Measurements from ENCODE around the gene LAMA5. TPM values are rescaled to one million over a fixed set of nuclear protein-coding genes. Genes with fewer than 3 reads are reported as not detected.

The LAMA5 gene, protein sequence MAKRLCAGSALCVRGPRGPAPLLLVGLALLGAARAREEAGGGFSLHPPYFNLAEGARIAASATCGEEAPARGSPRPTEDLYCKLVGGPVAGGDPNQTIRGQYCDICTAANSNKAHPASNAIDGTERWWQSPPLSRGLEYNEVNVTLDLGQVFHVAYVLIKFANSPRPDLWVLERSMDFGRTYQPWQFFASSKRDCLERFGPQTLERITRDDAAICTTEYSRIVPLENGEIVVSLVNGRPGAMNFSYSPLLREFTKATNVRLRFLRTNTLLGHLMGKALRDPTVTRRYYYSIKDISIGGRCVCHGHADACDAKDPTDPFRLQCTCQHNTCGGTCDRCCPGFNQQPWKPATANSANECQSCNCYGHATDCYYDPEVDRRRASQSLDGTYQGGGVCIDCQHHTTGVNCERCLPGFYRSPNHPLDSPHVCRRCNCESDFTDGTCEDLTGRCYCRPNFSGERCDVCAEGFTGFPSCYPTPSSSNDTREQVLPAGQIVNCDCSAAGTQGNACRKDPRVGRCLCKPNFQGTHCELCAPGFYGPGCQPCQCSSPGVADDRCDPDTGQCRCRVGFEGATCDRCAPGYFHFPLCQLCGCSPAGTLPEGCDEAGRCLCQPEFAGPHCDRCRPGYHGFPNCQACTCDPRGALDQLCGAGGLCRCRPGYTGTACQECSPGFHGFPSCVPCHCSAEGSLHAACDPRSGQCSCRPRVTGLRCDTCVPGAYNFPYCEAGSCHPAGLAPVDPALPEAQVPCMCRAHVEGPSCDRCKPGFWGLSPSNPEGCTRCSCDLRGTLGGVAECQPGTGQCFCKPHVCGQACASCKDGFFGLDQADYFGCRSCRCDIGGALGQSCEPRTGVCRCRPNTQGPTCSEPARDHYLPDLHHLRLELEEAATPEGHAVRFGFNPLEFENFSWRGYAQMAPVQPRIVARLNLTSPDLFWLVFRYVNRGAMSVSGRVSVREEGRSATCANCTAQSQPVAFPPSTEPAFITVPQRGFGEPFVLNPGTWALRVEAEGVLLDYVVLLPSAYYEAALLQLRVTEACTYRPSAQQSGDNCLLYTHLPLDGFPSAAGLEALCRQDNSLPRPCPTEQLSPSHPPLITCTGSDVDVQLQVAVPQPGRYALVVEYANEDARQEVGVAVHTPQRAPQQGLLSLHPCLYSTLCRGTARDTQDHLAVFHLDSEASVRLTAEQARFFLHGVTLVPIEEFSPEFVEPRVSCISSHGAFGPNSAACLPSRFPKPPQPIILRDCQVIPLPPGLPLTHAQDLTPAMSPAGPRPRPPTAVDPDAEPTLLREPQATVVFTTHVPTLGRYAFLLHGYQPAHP (N-terminal part only)
- polyA plus RNA-seq (2013, experiment 1 of 4), result 96.0 TPM
- 127 TPM for polyA plus RNA-seq (2013, experiment 2 of 4)
- 107 TPM for polyA plus RNA-seq (2013, experiment 3 of 4)
- polyA plus RNA-seq (2013, experiment 4 of 4), result 127 TPM

DNA sequence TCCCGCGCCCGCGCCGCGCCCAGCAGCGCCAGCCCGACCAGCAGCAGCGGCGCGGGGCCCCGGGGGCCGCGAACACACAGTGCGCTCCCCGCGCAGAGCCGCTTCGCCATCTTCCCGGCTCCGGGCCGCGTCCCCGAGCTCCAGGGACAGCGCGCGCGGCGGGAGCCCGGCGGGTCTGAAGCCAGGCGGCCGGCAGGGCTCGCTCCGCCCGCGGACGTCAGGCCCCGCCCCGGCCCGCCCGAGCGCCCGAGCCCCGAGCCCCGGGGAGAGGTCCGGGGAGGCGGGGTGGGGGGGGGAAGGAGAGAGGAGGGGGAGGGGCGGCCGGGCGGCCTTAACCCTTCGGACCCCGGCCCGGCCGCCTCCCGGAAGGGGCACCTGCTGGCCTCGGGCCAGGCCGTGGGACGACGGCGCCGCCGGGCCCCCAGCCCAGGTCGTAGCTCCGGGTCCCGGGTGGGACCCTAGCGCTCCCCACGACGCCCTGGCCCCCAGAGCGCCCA is at the start of gene LAMA5:
Gene LAMA5 (minus strand): TSS at position 177 of the 497 bp plus-strand sequence. CDS start 67 bp downstream, at position 110.
- H3K27ac ChIP-seq (ENCODE audit: insufficient read depth, low read depth, low read length, poor library complexity, severe bottlenecking), result peak within 1 kb of the TSS; percentile 50

GRCh38 chr20:62415354-62416111 is 48.4 kb upstream of the LAMA5 start:
- 89 to 92% methylated on average over 24 of the region's 24 CpGs for WGBS, 2 experiments
- H3K27me3 ChIP-seq (ENCODE audit: control insufficient read depth, insufficient read depth, low read length, poor library complexity, severe bottlenecking), result no peaks in the 10 kb centered on the region
- no peaks in the 10 kb centered on the region for H3K4me1 ChIP-seq (ENCODE audit: control insufficient read depth, insufficient read depth, low read length)
- no peaks in the 10 kb centered on the region for H3K9me3 ChIP-seq (ENCODE audit: control insufficient read depth, low read length)
- no peak overlapping the region for H3K27ac ChIP-seq (ENCODE audit: insufficient read depth, low read depth, low read length, poor library complexity, severe bottlenecking)
- no peaks in the 10 kb centered on the region for H3K36me3 ChIP-seq (ENCODE audit: control insufficient read depth, insufficient read depth, low read length)
- no peak overlapping the region for H3K4me3 ChIP-seq (ENCODE audit: insufficient read depth, low read depth, low read length)

More for the DNA sequence above, at the start of gene LAMA5:
- Histone ChIP-seq H3K4me1 (ENCODE audit: control insufficient read depth, insufficient read depth, low read length) (peaks cover 67% of the 10 kb centered on the region), H3K4me3 (ENCODE audit: insufficient read depth, low read depth, low read length) (peak within 1 kb of the TSS; percentile 89), H3K9me3 (ENCODE audit: control insufficient read depth, low read length) (no peaks in the 10 kb centered on the region), H3K36me3 (ENCODE audit: control insufficient read depth, insufficient read depth, low read length) (no peaks in the 10 kb centered on the region), H3K27me3 (ENCODE audit: control insufficient read depth, insufficient read depth, low read length, poor library complexity, severe bottlenecking) (peaks cover 10% of the 10 kb centered on the region)
- WGBS, 2 experiments, result 0% methylated on average over 55 to 63 of the region's 70 CpGs

DNA sequence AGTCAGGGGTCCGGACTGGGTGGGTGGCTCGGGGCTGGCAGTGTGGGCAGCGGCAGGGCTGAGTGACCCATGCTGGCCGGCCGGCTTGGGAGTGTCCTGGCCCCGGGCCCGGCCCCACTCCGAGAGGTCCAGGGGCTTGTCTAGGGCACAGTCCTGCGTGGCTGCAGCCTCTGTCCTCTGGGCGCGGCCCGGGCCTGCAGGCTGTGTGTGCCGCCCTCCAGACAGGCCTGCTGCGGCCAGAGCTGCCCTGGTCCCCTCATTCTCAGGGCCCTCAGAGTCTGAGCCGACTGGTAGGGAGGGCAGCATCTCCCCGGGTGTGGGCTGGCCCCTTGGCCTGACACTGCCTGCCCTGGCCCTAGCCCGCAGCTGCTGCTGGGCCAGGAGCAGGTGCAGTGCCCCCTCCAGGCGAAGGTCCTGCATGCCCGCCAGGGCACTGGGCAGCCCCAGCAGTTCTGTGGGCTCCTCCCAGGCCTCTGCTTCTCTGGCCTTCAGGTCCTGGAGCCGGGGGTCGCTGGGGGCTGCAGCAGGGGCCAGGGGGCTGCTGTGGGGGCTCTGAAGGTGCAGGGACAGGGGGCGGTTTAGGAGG is 46.9 kb upstream of the LAMA5 start:
- H3K27ac ChIP-seq (ENCODE audit: insufficient read depth, low read depth, low read length, poor library complexity, severe bottlenecking), result no peak overlapping the region
- peaks cover 9% of the 10 kb centered on the region for H3K27me3 ChIP-seq (ENCODE audit: control insufficient read depth, insufficient read depth, low read length, poor library complexity, severe bottlenecking)
- H3K36me3 ChIP-seq (ENCODE audit: control insufficient read depth, insufficient read depth, low read length), result no peaks in the 10 kb centered on the region
- no peak overlapping the region for H3K4me3 ChIP-seq (ENCODE audit: insufficient read depth, low read depth, low read length)
- 87 to 90% methylated on average over 22 of the region's 22 CpGs for WGBS, 2 experiments
- H3K9me3 ChIP-seq (ENCODE audit: control insufficient read depth, low read length), result no peaks in the 10 kb centered on the region
- H3K4me1 ChIP-seq (ENCODE audit: control insufficient read depth, insufficient read depth, low read length), result no peaks in the 10 kb centered on the region

- Histone ChIP-seq H3K27ac (ENCODE audit: insufficient read depth, low read depth, low read length, poor library complexity, severe bottlenecking) (no peak overlapping the region), H3K36me3 (ENCODE audit: control insufficient read depth, insufficient read depth, low read length) (no peaks in the 10 kb centered on the region), H3K27me3 (ENCODE audit: control insufficient read depth, insufficient read depth, low read length, poor library complexity, severe bottlenecking) (peaks cover 16% of the 10 kb centered on the region), H3K9me3 (ENCODE audit: control insufficient read depth, low read length) (no peaks in the 10 kb centered on the region), H3K4me1 (ENCODE audit: control insufficient read depth, insufficient read depth, low read length) (no peaks in the 10 kb centered on the region), H3K4me3 (ENCODE audit: insufficient read depth, low read depth, low read length) (no peak overlapping the region)
- 93 to 95% methylated on average over 11 of the region's 11 CpGs for WGBS, 2 experiments
Measured at GRCh38 chr20:62413025-62413570, 46.0 kb upstream of the LAMA5 start.

DNA sequence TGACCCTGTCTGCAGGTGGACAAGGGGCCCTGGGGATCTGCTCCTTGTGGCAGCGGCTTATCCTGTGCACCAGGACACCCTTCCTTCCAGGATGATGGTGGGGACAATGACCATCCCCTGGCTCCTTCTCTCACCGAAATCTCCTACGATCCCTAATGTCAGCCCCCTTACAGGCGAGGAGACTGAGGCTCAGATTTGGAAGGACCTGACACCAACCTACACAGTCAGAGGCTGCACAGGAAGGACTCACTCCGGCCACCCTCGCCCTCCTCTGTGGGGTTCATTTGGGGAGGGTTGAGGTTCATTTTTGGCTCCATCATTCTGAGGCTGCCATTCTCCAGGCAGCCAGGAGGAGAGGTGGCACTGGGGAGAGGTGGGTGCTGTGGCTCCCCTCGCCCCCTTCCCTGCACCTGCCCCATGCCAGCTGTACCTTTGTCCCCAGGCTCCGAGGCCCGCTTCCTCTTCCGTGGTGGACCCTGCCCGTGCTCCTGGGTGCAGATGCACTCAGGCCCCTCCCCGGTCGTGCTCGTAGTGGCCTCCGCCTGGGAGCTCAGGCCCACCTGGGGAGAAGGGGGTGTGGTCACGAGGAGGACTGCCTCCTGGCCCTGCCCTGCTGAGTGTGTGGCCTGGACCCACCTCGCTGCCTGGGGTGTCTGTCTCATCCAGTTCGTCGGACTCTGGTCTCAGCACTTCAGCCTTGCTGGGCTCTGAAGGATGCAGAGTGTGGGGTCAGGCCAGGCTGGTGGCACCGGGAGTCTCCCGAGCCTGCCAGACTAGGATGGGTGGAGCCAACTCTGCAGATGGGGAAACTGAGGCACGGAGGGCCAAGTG is 45.3 kb upstream of the LAMA5 start:
- no peak overlapping the region for H3K4me3 ChIP-seq (ENCODE audit: insufficient read depth, low read depth, low read length)
- H3K27ac ChIP-seq (ENCODE audit: insufficient read depth, low read depth, low read length, poor library complexity, severe bottlenecking), result no peak overlapping the region
- no peaks in the 10 kb centered on the region for H3K9me3 ChIP-seq (ENCODE audit: control insufficient read depth, low read length)
- WGBS, 2 experiments, result 82 to 83% methylated on average over 22 of the region's 22 CpGs
- no peaks in the 10 kb centered on the region for H3K36me3 ChIP-seq (ENCODE audit: control insufficient read depth, insufficient read depth, low read length)
- no peaks in the 10 kb centered on the region for H3K4me1 ChIP-seq (ENCODE audit: control insufficient read depth, insufficient read depth, low read length)
- peaks cover 18% of the 10 kb centered on the region for H3K27me3 ChIP-seq (ENCODE audit: control insufficient read depth, insufficient read depth, low read length, poor library complexity, severe bottlenecking)

DNA sequence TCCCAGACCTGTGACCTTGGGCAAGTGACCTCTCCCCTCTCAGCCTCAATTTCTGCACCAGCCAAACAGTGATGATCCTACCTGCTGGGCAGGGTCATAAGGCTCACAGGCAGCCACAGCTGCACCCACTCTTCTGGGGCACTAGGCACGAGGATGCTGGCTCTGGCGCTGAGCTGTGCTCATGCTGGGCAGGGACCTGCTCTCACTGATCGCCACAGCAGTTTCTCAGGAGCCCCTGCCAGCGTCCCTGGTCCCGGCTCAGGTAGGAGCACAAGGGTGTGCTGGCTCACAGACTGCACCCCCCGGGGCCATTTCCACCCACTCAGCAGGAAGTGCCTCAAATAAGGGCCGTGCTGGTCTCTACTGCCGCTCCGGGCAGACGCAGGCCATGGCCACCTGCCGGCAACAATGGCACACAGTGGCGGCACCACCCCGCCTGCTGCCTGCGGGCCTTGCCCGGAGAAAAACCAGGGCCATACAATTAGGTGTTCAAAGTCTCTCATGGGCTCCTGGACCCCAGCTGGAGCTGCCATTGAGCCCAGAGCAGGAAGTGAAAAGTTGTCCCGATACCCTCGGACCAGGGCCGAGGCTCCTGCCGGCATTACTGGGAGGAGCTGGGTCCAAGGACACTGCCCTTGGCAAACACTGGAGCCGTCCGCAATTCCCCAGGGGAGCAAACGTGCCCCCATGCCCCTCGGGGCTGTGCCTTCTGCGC is 44.5 kb upstream of the LAMA5 start:
- H3K27ac ChIP-seq (ENCODE audit: insufficient read depth, low read depth, low read length, poor library complexity, severe bottlenecking), result no peak overlapping the region
- H3K9me3 ChIP-seq (ENCODE audit: control insufficient read depth, low read length), result no peaks in the 10 kb centered on the region
- H3K36me3 ChIP-seq (ENCODE audit: control insufficient read depth, insufficient read depth, low read length), result no peaks in the 10 kb centered on the region
- H3K4me3 ChIP-seq (ENCODE audit: insufficient read depth, low read depth, low read length), result no peak overlapping the region
- no peaks in the 10 kb centered on the region for H3K4me1 ChIP-seq (ENCODE audit: control insufficient read depth, insufficient read depth, low read length)
- H3K27me3 ChIP-seq (ENCODE audit: control insufficient read depth, insufficient read depth, low read length, poor library complexity, severe bottlenecking), result peaks cover 18% of the 10 kb centered on the region
- 90 to 91% methylated on average over 24 of the region's 24 CpGs for WGBS, 2 experiments

GRCh38 chr20:62410746-62411478 is 43.8 kb upstream of the LAMA5 start:
- 88 to 91% methylated on average over 19 of the region's 19 CpGs for WGBS, 2 experiments
- Histone ChIP-seq H3K9me3 (ENCODE audit: control insufficient read depth, low read length) (no peaks in the 10 kb centered on the region), H3K27ac (ENCODE audit: insufficient read depth, low read depth, low read length, poor library complexity, severe bottlenecking) (no peak overlapping the region), H3K4me1 (ENCODE audit: control insufficient read depth, insufficient read depth, low read length) (peaks cover 7% of the 10 kb centered on the region), H3K36me3 (ENCODE audit: control insufficient read depth, insufficient read depth, low read length) (no peaks in the 10 kb centered on the region), H3K4me3 (ENCODE audit: insufficient read depth, low read depth, low read length) (no peak overlapping the region), H3K27me3 (ENCODE audit: control insufficient read depth, insufficient read depth, low read length, poor library complexity, severe bottlenecking) (peaks cover 18% of the 10 kb centered on the region)

All from ectodermal cell (in vitro differentiated cells).